Astrocyte (in vitro differentiated cells and primary cell): ENCODE results near the gene NCAPH2.

Experiments
- EZH2 ChIP-seq: IDR thresholded peaks from 2 replicates; pipeline ENCODE4 v1.6.1; 2012; ENCODE audit warnings: mild to moderate bottlenecking, low read length, inconsistent platforms; ENCODE audit not compliant: insufficient read depth
- TF ChIP-seq, protein P1 (sequence below): IDR thresholded peaks from 2 replicates; pipeline ENCODE4 v1.5.1; 2011; ENCODE audit warnings: low read depth, mild to moderate bottlenecking, inconsistent platforms, low read length, moderate library complexity; ENCODE audit not compliant: insufficient read depth

DNA sequence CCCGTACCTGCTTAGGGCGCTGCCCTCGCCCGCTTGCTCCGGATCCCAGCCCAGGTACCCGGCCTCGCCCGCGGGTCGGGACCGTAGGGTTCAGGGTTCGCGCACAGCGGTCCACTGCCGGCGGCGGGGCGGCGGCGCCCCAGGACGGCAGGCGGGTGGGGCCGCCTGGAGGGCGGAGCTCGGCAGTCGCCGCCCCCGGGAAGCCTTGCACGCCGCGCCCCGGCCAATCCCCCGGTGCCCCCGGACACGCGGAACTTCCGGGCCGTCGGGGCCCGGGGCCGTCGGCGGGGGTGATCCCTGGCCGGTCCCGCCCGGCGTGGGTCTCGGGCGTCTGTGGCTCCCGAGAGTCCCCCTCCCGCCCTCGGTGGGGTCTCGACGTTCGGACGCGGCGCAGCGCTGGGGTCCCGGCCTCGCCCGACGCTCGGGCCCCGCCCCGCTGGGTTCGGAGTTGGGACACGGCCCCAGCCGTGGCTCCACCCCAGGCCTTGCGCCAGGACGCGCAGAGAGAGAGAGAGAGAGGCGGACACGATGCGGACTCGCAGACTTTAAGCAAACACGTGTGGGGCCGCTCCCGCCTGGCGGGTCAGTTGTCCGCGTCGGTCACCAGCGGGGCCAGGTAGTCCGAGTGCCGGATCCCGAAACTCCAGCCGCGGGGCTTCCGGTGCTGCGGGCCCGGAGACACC lies 22.0 kb downstream of the NCAPH2 start, which contains the start of gene TYMP:
- TF ChIP-seq, protein P1, sequence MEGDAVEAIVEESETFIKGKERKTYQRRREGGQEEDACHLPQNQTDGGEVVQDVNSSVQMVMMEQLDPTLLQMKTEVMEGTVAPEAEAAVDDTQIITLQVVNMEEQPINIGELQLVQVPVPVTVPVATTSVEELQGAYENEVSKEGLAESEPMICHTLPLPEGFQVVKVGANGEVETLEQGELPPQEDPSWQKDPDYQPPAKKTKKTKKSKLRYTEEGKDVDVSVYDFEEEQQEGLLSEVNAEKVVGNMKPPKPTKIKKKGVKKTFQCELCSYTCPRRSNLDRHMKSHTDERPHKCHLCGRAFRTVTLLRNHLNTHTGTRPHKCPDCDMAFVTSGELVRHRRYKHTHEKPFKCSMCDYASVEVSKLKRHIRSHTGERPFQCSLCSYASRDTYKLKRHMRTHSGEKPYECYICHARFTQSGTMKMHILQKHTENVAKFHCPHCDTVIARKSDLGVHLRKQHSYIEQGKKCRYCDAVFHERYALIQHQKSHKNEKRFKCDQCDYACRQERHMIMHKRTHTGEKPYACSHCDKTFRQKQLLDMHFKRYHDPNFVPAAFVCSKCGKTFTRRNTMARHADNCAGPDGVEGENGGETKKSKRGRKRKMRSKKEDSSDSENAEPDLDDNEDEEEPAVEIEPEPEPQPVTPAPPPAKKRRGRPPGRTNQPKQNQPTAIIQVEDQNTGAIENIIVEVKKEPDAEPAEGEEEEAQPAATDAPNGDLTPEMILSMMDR = no peak
- peak; percentile 50 for TF ChIP-seq EZH2
